IMR-90 (cell line): ENCODE measurements around the gene TULP4.

Experiments
- BHLHE40 ChIP-seq: fragments of 150-350 bp; IDR thresholded peaks from 2 replicates; pipeline ENCODE4 v1.6.1; 2016; ENCODE audit warnings: mild to moderate bottlenecking, low read depth, low read length
- CEBPB ChIP-seq: IDR thresholded peaks from 2 replicates; pipeline ENCODE4 v1.6.1; 2012; ENCODE audit warnings: low read depth, low read length, improper control_type of control experiment
- CTCF ChIP-seq: conservative IDR thresholded peaks from 2 replicates; pipeline ENCODE4 v1.5.1; 2012; ENCODE audit warnings: mild to moderate bottlenecking, low read depth, low read length, improper control_type of control experiment
- FOS ChIP-seq: fragments of 150-350 bp; IDR thresholded peaks from 2 replicates; pipeline ENCODE4 v1.6.1; 2016; ENCODE audit warnings: low read depth, low read length
- MAZ ChIP-seq: IDR thresholded peaks from 2 replicates; pipeline ENCODE4 v1.6.1; 2012; ENCODE audit warnings: low read depth, mild to moderate bottlenecking, low read length, improper control_type of control experiment, moderate library complexity, borderline replicate concordance
- MXI1 ChIP-seq: IDR thresholded peaks from 2 replicates; pipeline ENCODE4 v1.6.1; 2012; ENCODE audit warnings: low read depth, mild to moderate bottlenecking, low read length, moderate library complexity, borderline replicate concordance
- POLR2A ChIP-seq: IDR thresholded peaks from 2 replicates; pipeline ENCODE4 v1.6.1; 2012; ENCODE audit warnings: mild to moderate bottlenecking, low read depth, low read length
- RAD21 ChIP-seq: IDR thresholded peaks from 2 replicates; pipeline ENCODE4 v1.6.1; 2012; ENCODE audit warnings: low read length, improper control_type of control experiment
- RCOR1 ChIP-seq: IDR thresholded peaks from 2 replicates; pipeline ENCODE4 v1.6.1; 2012; ENCODE audit warnings: mild to moderate bottlenecking, low read length, improper control_type of control experiment; ENCODE audit not compliant: insufficient replicate concordance
- RFX5 ChIP-seq: IDR thresholded peaks from 2 replicates; pipeline ENCODE4 v1.8.0; 2012; ENCODE audit warnings: low read depth, mild to moderate bottlenecking, low read length, moderate library complexity
- SMC3 ChIP-seq: fragments of 150-350 bp; IDR thresholded peaks from 2 replicates; pipeline ENCODE4 v1.6.1; 2016; ENCODE audit warnings: low read depth, mild to moderate bottlenecking, antibody characterized with exemption, low read length, moderate library complexity
- USF2 ChIP-seq: fragments of 150-350 bp; IDR thresholded peaks from 2 replicates; pipeline ENCODE4 v1.6.1; 2017; ENCODE audit warnings: mild to moderate bottlenecking, antibody characterized with exemption, low read length, low read depth

- TF ChIP-seq CTCF (no peak), POLR2A (no peak), USF2 (no peak), BHLHE40 (peak; percentile 82), CEBPB (peak; percentile 57; the same call in 1 of the 2 replicates), MXI1 (no peak), FOS (peak; percentile 94), RFX5 (no peak), RAD21 (no peak), RCOR1 (no peak), SMC3 (no peak), MAZ (no peak)
Observed at GRCh38 chr6:158488065-158488464, 175.8 kb downstream of the TULP4 start.
